Effector memory CD8-positive, alpha-beta T cell (primary cell): Measurements from ENCODE around the gene TPRX1.
A peak's percentile ranks its signal among the peaks of the same experiment; 100 is the strongest.
"Not testable (repeated sequence)": the region's sequence is repeated elsewhere in the genome, so short reads cannot be mapped to it uniquely, and the experiment has no call there.

Source experiments
- ATAC-seq: fragments of 150-1000 bp; cut with Tn5 transposase; replicated peaks from 2 replicates; pipeline ENCODE4 v1.10.0; 2021; ENCODE audit warnings: mild to moderate bottlenecking, moderate library complexity
- DNase-seq, 3 experiments: peaks; one replicate each; pipeline ENCODE4 v3.0.0; 2021
- H3K27ac Mint-ChIP-seq, 2 donors: one replicate each; pipeline ENCODE4 v1.8.0; 2022; ENCODE audit warnings: mild to moderate bottlenecking in 2 of 2, mixed read lengths in 2 of 2, moderate library complexity in 2 of 2
- H3K27me3 Mint-ChIP-seq, 2 donors: one replicate each; pipeline ENCODE4 v1.8.0; 2022; ENCODE audit warnings: mixed read lengths in 2 of 2
- H3K36me3 Mint-ChIP-seq: one replicate; pipeline ENCODE4 v1.8.0; 2022; ENCODE audit warnings: mild to moderate bottlenecking, moderate library complexity, mixed read lengths; ENCODE audit not compliant: insufficient read depth
- H3K4me1 Mint-ChIP-seq, 2 donors: one replicate each; pipeline ENCODE4 v1.8.0; 2022; ENCODE audit warnings: low read depth in 2 of 2, mixed read lengths in 2 of 2
- H3K4me3 Mint-ChIP-seq, 2 donors: one replicate each; pipeline ENCODE4 v1.8.0; 2022; ENCODE audit warnings: mild to moderate bottlenecking in 2 of 2, mixed read lengths in 2 of 2, moderate library complexity in 2 of 2
- H3K9me3 Mint-ChIP-seq, 2 donors: one replicate each; pipeline ENCODE4 v1.8.0; 2022; ENCODE audit warnings: mixed read lengths in 2 of 2

TPRX1 gene

GRCh38 chr19:47819858-47820257, 15.5 kb upstream of the TPRX1 start:
- ATAC-seq (no peak), DNase-seq (no peak)
- H3K36me3 Mint-ChIP-seq: no peaks in the 10 kb centered on the region
- H3K4me3 Mint-ChIP-seq: no peak overlapping the region
- peaks cover 39 to 60% of the 10 kb centered on the region in 2 donors for H3K27me3 Mint-ChIP-seq
- no peaks in the 10 kb centered on the region for H3K9me3 Mint-ChIP-seq
- H3K27ac Mint-ChIP-seq: no peak overlapping the region
- H3K4me1 Mint-ChIP-seq: peaks cover 0 to 2% of the 10 kb centered on the region in 2 donors

GRCh38 chr19:47818221-47818620, 13.9 kb upstream of the TPRX1 start:
- not testable (repeated sequence) for H3K27ac Mint-ChIP-seq, H3K9me3 Mint-ChIP-seq, ATAC-seq, H3K36me3 Mint-ChIP-seq, H3K4me3 Mint-ChIP-seq, H3K4me1 Mint-ChIP-seq, DNase-seq
- peaks cover 39 to 64% of the 10 kb centered on the region in 2 donors for H3K27me3 Mint-ChIP-seq

GRCh38 chr19:47816270-47816669, 11.9 kb upstream of the TPRX1 start:
- not testable (repeated sequence) for DNase-seq, H3K4me1 Mint-ChIP-seq, H3K9me3 Mint-ChIP-seq, ATAC-seq, H3K4me3 Mint-ChIP-seq, H3K36me3 Mint-ChIP-seq, H3K27ac Mint-ChIP-seq
- peaks cover 36 to 45% of the 10 kb centered on the region in 2 donors for H3K27me3 Mint-ChIP-seq

GRCh38 chr19:47813995-47814328, 9.6 kb upstream of the TPRX1 start:
- no peaks in the 10 kb centered on the region for H3K9me3 Mint-ChIP-seq
- no peaks in the 10 kb centered on the region for H3K4me1 Mint-ChIP-seq
- no peak overlapping the region for H3K4me3 Mint-ChIP-seq
- DNase-seq (no peak), ATAC-seq (no peak)
- H3K27me3 Mint-ChIP-seq: peaks cover 13 to 22% of the 10 kb centered on the region in 2 donors
- H3K27ac Mint-ChIP-seq: no peak overlapping the region
- no peaks in the 10 kb centered on the region for H3K36me3 Mint-ChIP-seq

GRCh38 chr19:47813304-47813994, 9.1 kb upstream of the TPRX1 start:
- DNase-seq (peak; percentile 58 to 71 (median 71)), ATAC-seq (peak; percentile 72)
- H3K4me3 Mint-ChIP-seq: no peak overlapping the region
- H3K4me1 Mint-ChIP-seq: no peaks in the 10 kb centered on the region
- no peaks in the 10 kb centered on the region for H3K9me3 Mint-ChIP-seq
- peaks cover 8 to 17% of the 10 kb centered on the region in 2 donors for H3K27me3 Mint-ChIP-seq
- H3K27ac Mint-ChIP-seq: no peak overlapping the region
- H3K36me3 Mint-ChIP-seq: no peaks in the 10 kb centered on the region

- no peaks in the 10 kb centered on the region for H3K4me1 Mint-ChIP-seq
- no peaks in the 10 kb centered on the region for H3K9me3 Mint-ChIP-seq
- H3K27ac Mint-ChIP-seq: no peak overlapping the region
Observed at GRCh38 chr19:47806435-47806834, 2.1 kb upstream of the TPRX1 start.

GRCh38 chr19:47805313-47805712, 962 bp upstream of the TPRX1 start:
- H3K36me3 Mint-ChIP-seq: no peaks in the 10 kb centered on the region

More at GRCh38 chr19:47806435-47806834, 2.1 kb upstream of the TPRX1 start:
- H3K27me3 Mint-ChIP-seq: peaks cover 7 to 9% of the 10 kb centered on the region in 2 donors
- no peak for DNase-seq
- ATAC-seq: no peak
- no peak overlapping the region for H3K4me3 Mint-ChIP-seq
- no peaks in the 10 kb centered on the region for H3K36me3 Mint-ChIP-seq

GRCh38 chr19:47803671-47804070, 680 bp downstream of the TPRX1 start:
- H3K4me1 Mint-ChIP-seq, DNase-seq, ATAC-seq, H3K9me3 Mint-ChIP-seq, H3K36me3 Mint-ChIP-seq, H3K27ac Mint-ChIP-seq, H3K4me3 Mint-ChIP-seq: not testable (repeated sequence)
- H3K27me3 Mint-ChIP-seq: peaks cover 10 to 13% of the 10 kb centered on the region in 2 donors

More at GRCh38 chr19:47805313-47805712, 962 bp upstream of the TPRX1 start:
- Mint-ChIP-seq H3K27me3 (peaks cover 7 to 9% of the 10 kb centered on the region in 2 donors), H3K27ac (no peak overlapping the region), H3K4me1 (no peaks in the 10 kb centered on the region), H3K4me3 (no peak overlapping the region), H3K9me3 (no peaks in the 10 kb centered on the region)
- ATAC-seq: no peak
- no peak for DNase-seq

- not testable (repeated sequence) for ATAC-seq, H3K36me3 Mint-ChIP-seq, DNase-seq, H3K27ac Mint-ChIP-seq, H3K9me3 Mint-ChIP-seq, H3K4me1 Mint-ChIP-seq, H3K4me3 Mint-ChIP-seq
- peaks cover 14 to 16% of the 10 kb centered on the region in 2 donors for H3K27me3 Mint-ChIP-seq
Observed at GRCh38 chr19:47803148-47803547, 1.2 kb downstream of the TPRX1 start.

- Mint-ChIP-seq H3K36me3 (no peaks in the 10 kb centered on the region), H3K9me3 (no peaks in the 10 kb centered on the region), H3K27me3 (peaks cover 20 to 21% of the 10 kb centered on the region in 2 donors), H3K27ac (no peak overlapping the region), H3K4me1 (no peaks in the 10 kb centered on the region), H3K4me3 (no peak overlapping the region)
- no peak for ATAC-seq
- no peak for DNase-seq
Observed at GRCh38 chr19:47802521-47803043, 1.8 kb downstream of the TPRX1 start.

- H3K27me3 Mint-ChIP-seq: peaks cover 14 to 22% of the 10 kb centered on the region in 2 donors
- ATAC-seq (no peak), DNase-seq (no peak)
- H3K9me3 Mint-ChIP-seq: no peaks in the 10 kb centered on the region
- no peak overlapping the region for H3K4me3 Mint-ChIP-seq
- no peak overlapping the region for H3K27ac Mint-ChIP-seq
- H3K4me1 Mint-ChIP-seq: no peaks in the 10 kb centered on the region
- no peaks in the 10 kb centered on the region for H3K36me3 Mint-ChIP-seq
Observed at GRCh38 chr19:47801270-47801669, 3.1 kb downstream of the TPRX1 start.

GRCh38 chr19:47798904-47799266, 5.5 kb downstream of the TPRX1 start:
- H3K36me3 Mint-ChIP-seq: no peaks in the 10 kb centered on the region
- no peak for ATAC-seq
- H3K9me3 Mint-ChIP-seq: no peaks in the 10 kb centered on the region
- DNase-seq: no peak
- no peak overlapping the region for H3K27ac Mint-ChIP-seq
- H3K27me3 Mint-ChIP-seq: peaks cover 18 to 22% of the 10 kb centered on the region in 2 donors
- no peak overlapping the region for H3K4me3 Mint-ChIP-seq
- no peaks in the 10 kb centered on the region for H3K4me1 Mint-ChIP-seq

GRCh38 chr19:47797996-47798903, 6.1 kb downstream of the TPRX1 start:
- H3K4me3 Mint-ChIP-seq: no peak overlapping the region
- no peaks in the 10 kb centered on the region for H3K4me1 Mint-ChIP-seq
- no peak for ATAC-seq
- no peaks in the 10 kb centered on the region for H3K9me3 Mint-ChIP-seq
- peaks cover 18 to 22% of the 10 kb centered on the region in 2 donors for H3K27me3 Mint-ChIP-seq
- H3K36me3 Mint-ChIP-seq: no peaks in the 10 kb centered on the region
- no peak for DNase-seq
- no peak overlapping the region for H3K27ac Mint-ChIP-seq

GRCh38 chr19:47796785-47797184, 7.6 kb downstream of the TPRX1 start:
- ATAC-seq: no peak
- Mint-ChIP-seq H3K4me3 (no peak overlapping the region), H3K36me3 (no peaks in the 10 kb centered on the region)

More at GRCh38 chr19:47796785-47797184, 7.6 kb downstream of the TPRX1 start:
- Mint-ChIP-seq H3K9me3 (no peaks in the 10 kb centered on the region), H3K27ac (no peak overlapping the region), H3K27me3 (peaks cover 18 to 22% of the 10 kb centered on the region in 2 donors), H3K4me1 (no peaks in the 10 kb centered on the region)
- DNase-seq: no peak
